Endothelial cell (in vitro differentiated cells): ENCODE results near the gene ALDOB. TPM values are rescaled to one million over a fixed set of nuclear protein-coding genes. Genes with fewer than 3 reads are reported as not detected.

Experiments used
- DNase-seq: peaks from one replicate; pipeline ENCODE4 v3.0.0; 2021; ENCODE audit warnings: low spot score
- H3K27ac Mint-ChIP-seq: one replicate; pipeline ENCODE4 v1.8.0; 2021; ENCODE audit warnings: mixed read lengths, inconsistent platforms; ENCODE audit not compliant: unreplicated experiment
- H3K27me3 Mint-ChIP-seq: one replicate; pipeline ENCODE4 v1.8.0; 2021; ENCODE audit warnings: mild to moderate bottlenecking, moderate library complexity, mixed read lengths, inconsistent platforms; ENCODE audit not compliant: unreplicated experiment
- H3K36me3 Mint-ChIP-seq: one replicate; pipeline ENCODE4 v1.8.0; 2021; ENCODE audit warnings: mild to moderate bottlenecking, low read depth, mixed read lengths, inconsistent platforms; ENCODE audit not compliant: unreplicated experiment
- H3K4me1 Mint-ChIP-seq: one replicate; pipeline ENCODE4 v1.8.0; 2021; ENCODE audit warnings: mild to moderate bottlenecking, mixed read lengths, inconsistent platforms; ENCODE audit not compliant: unreplicated experiment
- H3K4me3 Mint-ChIP-seq: one replicate; pipeline ENCODE4 v1.8.0; 2021; ENCODE audit warnings: mild to moderate bottlenecking, mixed read lengths, inconsistent platforms; ENCODE audit not compliant: unreplicated experiment
- H3K9me3 Mint-ChIP-seq: one replicate; pipeline ENCODE4 v1.8.0; 2021; ENCODE audit warnings: mixed read lengths, inconsistent platforms; ENCODE audit not compliant: unreplicated experiment
- CTCF ChIP-seq: fragments of 200-600 bp; sonication (generic); IDR thresholded peaks from one replicate; pipeline ENCODE4 v1.5.0; 2021; ENCODE audit warnings: antibody characterized with exemption; ENCODE audit not compliant: unreplicated experiment
- total RNA-seq: library from RNA; stranded (reverse); fragmentation: NEBNext Ultra II Directional; extraction: Animal tissue kit (Norgen Biotek cat#: 25700); gene quantifications from one replicate; pipeline ENCODE4 v1.2.1, GENCODE V29; 2021; ENCODE audit not compliant: unreplicated experiment

The ALDOB gene
- total RNA-seq, 1 donor from 2014 or later = 0.31 TPM

GRCh38 chr9:101472891-101473290, 37.3 kb upstream of the ALDOB start:
- TF ChIP-seq CTCF = no peak
- H3K27ac Mint-ChIP-seq = no peak overlapping the region
- DNase-seq = no peak
- H3K9me3 Mint-ChIP-seq = no peaks in the 10 kb centered on the region
- H3K4me1 Mint-ChIP-seq = peaks cover 30% of the 10 kb centered on the region
- H3K4me3 Mint-ChIP-seq = no peak overlapping the region
- H3K27me3 Mint-ChIP-seq = no peaks in the 10 kb centered on the region
- H3K36me3 Mint-ChIP-seq = peaks cover 42% of the 10 kb centered on the region

DNA sequence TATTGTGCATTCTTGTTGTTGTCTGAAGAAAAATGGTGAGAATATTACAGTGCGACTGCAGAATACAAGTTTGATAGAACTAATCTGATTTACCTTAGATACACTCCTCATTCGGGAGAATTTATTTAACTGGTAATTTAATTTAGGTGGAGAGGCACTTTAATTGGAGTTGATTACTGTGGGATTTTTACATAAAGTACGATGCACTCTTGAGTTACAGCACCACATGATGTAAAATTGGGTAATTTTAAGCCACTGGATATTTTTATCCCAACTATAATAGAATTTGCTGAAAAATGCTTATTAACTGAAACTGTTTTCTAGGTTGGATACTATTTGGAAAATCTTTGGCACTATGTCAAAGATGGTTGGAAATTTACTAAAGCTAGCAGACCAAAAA, 35.4 kb upstream of the ALDOB start:
- no peak for TF ChIP-seq CTCF
- no peak for DNase-seq
- peaks cover 31% of the 10 kb centered on the region for H3K36me3 Mint-ChIP-seq
- H3K9me3 Mint-ChIP-seq = no peaks in the 10 kb centered on the region
- no peak overlapping the region for H3K4me3 Mint-ChIP-seq
- H3K27ac Mint-ChIP-seq = no peak overlapping the region
- no peaks in the 10 kb centered on the region for H3K27me3 Mint-ChIP-seq
- H3K4me1 Mint-ChIP-seq = peaks cover 14% of the 10 kb centered on the region

GRCh38 chr9:101470021-101470420, 34.4 kb upstream of the ALDOB start:
- TF ChIP-seq CTCF = no peak
- no peak for DNase-seq
- Mint-ChIP-seq H3K4me1 (peaks cover 19% of the 10 kb centered on the region), H3K4me3 (no peak overlapping the region), H3K9me3 (no peaks in the 10 kb centered on the region), H3K27ac (no peak overlapping the region), H3K36me3 (peaks cover 22% of the 10 kb centered on the region), H3K27me3 (no peaks in the 10 kb centered on the region)

GRCh38 chr9:101469026-101469425, 33.5 kb upstream of the ALDOB start:
- peaks cover 21% of the 10 kb centered on the region for H3K4me1 Mint-ChIP-seq
- no peaks in the 10 kb centered on the region for H3K9me3 Mint-ChIP-seq
- H3K4me3 Mint-ChIP-seq = no peak overlapping the region
- no peak for TF ChIP-seq CTCF
- H3K27me3 Mint-ChIP-seq = no peaks in the 10 kb centered on the region
- peaks cover 20% of the 10 kb centered on the region for H3K36me3 Mint-ChIP-seq
- no peak overlapping the region for H3K27ac Mint-ChIP-seq
- no peak for DNase-seq

DNA sequence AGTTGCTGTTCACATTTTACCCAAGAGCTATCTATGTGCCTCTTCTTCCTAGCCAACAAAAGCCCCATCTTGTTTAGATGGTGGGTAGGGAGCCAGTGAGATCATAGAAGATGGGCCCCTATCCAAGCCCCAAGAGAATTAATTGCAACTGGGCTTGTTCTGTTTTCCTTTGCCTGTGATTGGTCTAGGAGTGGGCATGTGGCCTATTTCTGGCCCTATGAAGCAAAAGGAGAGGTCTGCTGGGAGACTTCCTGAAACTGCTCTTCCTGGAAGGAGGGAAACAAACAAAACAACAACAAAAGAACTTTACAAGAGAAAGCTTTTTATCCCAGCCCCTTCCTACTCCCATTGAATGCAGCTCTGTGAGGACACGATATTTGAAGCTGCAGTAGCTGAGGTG, 32.5 kb upstream of the ALDOB start:
- H3K27me3 Mint-ChIP-seq = no peaks in the 10 kb centered on the region

More for the DNA sequence above, 32.5 kb upstream of the ALDOB start:
- Mint-ChIP-seq H3K4me1 (peaks cover 21% of the 10 kb centered on the region), H3K36me3 (peaks cover 14% of the 10 kb centered on the region), H3K9me3 (no peaks in the 10 kb centered on the region), H3K4me3 (no peak overlapping the region), H3K27ac (no peak overlapping the region)
- no peak for TF ChIP-seq CTCF
- DNase-seq = no peak
